Measurements from ENCODE around the gene ZC3H12D.

GRCh38 chr6:149423964-149424440 is 60.8 kb downstream of the ZC3H12D start:
- TF ChIP-seq CTCF (IDR thresholded peaks at IDR 0.05), result no peak
- TF ChIP-seq POLR2A (IDR thresholded peaks at IDR 0.05), result no peak
